Mesenteric fat pad (tissue), 1 donor: ENCODE results near the gene KRTAP5-4. TPM values are rescaled to one million over a fixed set of nuclear protein-coding genes. Genes with fewer than 3 reads are reported as not detected.
"Not testable (repeated sequence)": the region's sequence is repeated elsewhere in the genome, so short reads cannot be mapped to it uniquely, and the experiment has no call there.

ENCODE experiments used
- DNase-seq: peaks from one replicate; pipeline ENCODE4 v3.0.0-alpha.2; 2020; ENCODE audit warnings: low spot score
- total RNA-seq: library from RNA; stranded (reverse); fragmentation: NEBNext Ultra II Directional; extraction: Animal tissue kit (Norgen Biotek cat#: 25700); gene quantifications from one replicate; pipeline ENCODE4 v1.2.1, GENCODE V29; 2021
- donor health status: DM: yes; HTN: yes; CAD: no.

Gene KRTAP5-4
- total RNA-seq, 1 donor from 2014 or later = not detected

DNA sequence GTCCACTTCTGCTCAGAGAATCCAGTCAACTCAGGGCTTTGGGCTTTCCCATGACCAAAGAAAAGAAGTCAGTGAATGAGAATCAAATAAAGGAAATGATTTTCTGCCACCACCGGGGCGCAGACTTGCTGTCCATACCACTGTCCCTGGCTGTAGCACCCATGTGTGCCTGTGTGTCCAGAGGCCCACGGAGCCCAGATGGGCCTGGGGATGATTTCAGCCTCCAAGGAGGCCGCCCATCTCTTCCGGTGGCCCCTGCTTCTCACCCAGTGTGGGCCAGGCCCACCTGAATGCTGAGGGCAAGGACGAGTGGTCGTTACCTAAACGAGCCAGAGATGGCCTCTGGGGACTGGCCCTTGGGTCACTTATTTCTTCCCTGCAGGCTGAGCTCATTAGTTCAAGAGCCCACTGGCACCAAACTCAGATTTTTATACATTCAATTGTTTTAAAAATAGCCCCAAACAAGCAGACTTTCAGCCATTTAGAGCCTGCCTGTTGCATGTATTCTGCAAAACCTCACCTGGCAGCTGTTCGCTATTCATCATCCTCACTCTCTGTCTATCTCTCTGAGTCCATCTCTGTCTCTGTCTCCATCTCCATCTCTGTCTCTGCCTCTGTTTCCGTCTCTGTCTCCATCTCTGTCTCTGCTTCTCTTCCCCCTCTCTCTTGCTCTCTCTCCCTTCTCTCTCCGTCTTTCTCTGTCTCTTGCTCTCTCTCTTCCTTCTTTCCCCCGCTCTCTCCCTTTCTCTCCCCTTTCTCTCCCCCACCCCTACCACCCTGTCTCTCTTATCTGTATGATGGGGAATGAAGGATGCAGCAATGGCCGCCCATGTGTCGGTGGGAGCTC, 31.8 kb upstream of the KRTAP5-4 start:
- peak; percentile 51 for DNase-seq

DNA sequence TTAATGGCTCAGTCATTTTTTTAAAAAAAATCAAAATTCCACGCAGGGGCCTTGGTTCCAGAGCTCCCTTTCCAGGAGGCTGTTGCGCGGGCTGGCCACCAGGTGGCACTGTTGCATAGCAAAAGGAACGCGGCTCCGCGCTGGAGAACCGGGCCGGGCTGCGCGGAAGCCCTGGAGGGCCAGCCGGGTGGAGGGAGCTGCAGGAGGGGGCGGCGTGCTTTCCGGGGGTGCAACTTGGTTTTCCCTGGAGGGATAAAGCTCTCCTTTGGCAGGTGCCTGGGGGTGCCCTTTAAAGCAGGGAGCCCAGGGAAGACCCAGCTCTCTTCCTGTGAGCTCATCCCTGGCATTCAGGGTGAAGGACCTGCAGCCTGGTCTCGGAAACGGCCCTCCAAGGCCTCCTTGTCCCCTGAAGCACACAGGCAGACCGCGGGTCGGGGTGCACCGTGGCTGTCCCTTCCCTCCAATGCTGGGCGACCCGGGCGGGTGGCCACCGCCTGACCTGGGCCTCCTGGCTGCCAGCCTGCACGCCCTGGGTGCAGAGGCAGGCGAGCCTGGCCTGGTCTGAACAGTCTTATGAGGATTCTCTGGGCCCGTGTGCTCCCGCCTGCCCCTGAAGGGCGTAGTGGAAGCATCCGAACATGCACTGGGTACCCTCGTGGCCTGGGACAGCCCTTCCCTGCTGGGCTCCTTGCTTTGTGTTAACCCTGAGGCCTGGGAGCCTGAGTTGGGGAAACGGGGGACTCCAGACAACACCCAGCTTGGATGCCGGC, 31.0 kb upstream of the KRTAP5-4 start:
- peak; percentile 96 for DNase-seq

- DNase-seq = no peak
Observed at GRCh38 chr11:1652442-1652770, 30.5 kb upstream of the KRTAP5-4 start.

- DNase-seq = peak; percentile 82
Observed at GRCh38 chr11:1652026-1652425, 30.1 kb upstream of the KRTAP5-4 start.

GRCh38 chr11:1651411-1651980, 29.6 kb upstream of the KRTAP5-4 start:
- peak; percentile 39 for DNase-seq

- no peak for DNase-seq
Observed at GRCh38 chr11:1650918-1651262, 29.0 kb upstream of the KRTAP5-4 start.

- no peak for DNase-seq
Observed at GRCh38 chr11:1650034-1650917, 28.3 kb upstream of the KRTAP5-4 start.

- DNase-seq = no peak
Observed at GRCh38 chr11:1648653-1649420, 26.9 kb upstream of the KRTAP5-4 start.

GRCh38 chr11:1647901-1648652, 26.1 kb upstream of the KRTAP5-4 start:
- DNase-seq = no peak

GRCh38 chr11:1646540-1646939, 24.6 kb upstream of the KRTAP5-4 start:
- not testable (repeated sequence) for DNase-seq

DNA sequence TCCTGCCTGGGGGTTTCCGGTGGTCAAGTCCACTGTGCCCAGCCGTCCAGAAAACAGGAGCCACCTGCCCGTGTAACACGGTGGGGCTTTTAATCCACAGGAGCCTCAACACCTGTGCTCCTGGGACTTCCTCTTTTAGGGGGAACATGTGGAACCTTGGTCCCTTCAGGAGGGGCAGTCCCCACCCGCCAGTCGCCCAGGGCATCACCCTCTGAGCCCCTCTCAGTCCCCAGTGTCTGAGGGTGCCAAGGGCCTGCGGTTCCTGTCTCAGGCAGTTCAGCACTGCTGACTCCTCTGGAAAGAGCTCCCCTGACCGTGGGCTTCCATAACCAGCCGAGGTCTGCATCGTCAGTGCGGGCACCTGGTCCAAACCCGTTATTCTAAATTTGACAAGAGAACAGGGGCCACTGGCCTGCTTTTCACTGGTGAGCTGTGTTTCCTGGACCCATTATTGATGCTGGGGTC, 23.5 kb upstream of the KRTAP5-4 start:
- DNase-seq = no peak

GRCh38 chr11:1644601-1645356, 22.8 kb upstream of the KRTAP5-4 start:
- DNase-seq = no peak

DNA sequence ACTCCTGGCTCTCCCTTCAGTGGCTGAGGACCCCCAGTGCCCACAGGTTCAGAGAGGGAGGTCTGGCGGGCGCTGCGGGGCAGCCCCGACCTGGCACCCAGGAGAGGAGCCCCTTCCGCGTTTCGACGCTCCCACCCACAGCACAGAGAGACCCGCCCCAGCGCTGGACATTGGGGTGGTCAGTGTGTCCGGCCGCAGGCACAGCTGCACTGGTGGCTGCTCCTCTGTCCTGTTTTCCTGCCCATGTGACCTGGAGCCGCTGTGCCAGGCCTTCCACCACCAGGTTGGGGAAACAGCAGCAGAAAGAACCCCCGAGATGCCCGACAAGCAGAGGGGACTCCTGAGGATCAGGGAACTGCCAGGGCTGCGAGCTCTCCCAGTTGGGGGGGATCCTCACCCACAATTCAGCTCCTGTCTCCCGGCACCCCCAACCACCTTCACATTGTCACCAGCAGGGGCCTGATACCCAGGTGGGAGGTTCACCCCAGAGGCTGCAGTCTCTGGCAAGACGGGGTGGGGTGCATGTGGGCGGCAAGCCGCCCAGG, 21.3 kb upstream of the KRTAP5-4 start:
- DNase-seq = no peak

DNA sequence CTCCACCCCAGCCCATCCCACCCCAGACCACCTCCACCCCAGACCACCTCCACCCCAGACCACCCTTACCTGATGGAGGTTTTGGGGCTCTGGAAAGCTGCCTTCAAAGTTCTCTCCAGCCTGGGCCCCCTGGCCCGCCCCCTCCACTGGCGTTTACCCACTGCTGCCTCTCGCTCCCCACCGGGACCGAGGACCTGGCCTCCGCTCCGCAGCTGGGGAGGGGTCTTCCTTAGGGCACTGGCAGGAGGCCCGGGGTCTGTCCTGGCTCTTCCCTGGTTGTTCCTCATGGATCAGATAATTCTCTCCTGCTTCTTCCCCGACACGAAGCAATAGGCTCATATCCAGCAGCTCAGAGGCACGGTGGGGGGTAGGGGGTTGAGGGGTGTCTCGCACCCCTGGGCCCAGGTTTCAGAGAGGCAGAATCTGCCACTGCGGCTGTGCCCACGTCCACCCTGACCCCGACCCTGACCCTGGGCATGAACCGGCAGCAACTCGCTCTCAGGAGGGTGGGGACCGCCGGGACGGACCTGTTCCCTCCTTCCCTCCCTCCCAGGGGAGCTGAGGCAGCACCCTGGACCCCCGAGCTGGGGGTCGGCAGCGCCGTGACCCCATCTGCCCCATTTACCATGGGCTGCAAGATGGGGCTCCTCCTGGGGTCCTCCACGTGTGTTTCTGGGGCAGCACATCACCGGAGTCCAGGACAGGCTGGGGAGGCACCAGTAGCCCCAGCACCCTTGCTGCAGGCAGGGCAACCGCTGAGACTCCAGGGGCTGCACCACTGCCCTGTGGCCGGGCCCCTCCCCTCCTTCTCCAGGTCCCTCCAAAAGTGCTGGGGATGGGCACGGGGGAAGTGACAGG, 20.6 kb upstream of the KRTAP5-4 start:
- DNase-seq = no peak

DNA sequence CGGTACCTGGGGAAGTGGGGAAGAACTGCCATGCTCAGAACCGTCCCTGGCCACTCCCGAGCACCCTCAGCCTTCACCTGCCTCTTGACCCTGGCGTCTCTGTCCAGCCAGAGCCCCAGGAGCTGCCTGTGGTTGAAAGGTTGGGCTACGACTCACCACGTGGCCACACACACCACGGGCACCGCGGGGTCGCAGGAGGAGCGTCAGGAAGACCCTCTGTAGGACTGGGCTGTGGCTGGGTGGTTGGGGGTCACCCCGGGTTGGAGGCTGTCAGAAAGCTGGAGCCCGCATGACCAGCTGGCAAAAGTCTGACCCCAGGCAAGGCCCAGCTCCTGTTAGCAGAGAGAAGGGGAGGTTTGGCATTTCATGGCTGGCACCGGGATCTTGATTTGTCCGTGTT, 19.2 kb upstream of the KRTAP5-4 start:
- DNase-seq = no peak

DNA sequence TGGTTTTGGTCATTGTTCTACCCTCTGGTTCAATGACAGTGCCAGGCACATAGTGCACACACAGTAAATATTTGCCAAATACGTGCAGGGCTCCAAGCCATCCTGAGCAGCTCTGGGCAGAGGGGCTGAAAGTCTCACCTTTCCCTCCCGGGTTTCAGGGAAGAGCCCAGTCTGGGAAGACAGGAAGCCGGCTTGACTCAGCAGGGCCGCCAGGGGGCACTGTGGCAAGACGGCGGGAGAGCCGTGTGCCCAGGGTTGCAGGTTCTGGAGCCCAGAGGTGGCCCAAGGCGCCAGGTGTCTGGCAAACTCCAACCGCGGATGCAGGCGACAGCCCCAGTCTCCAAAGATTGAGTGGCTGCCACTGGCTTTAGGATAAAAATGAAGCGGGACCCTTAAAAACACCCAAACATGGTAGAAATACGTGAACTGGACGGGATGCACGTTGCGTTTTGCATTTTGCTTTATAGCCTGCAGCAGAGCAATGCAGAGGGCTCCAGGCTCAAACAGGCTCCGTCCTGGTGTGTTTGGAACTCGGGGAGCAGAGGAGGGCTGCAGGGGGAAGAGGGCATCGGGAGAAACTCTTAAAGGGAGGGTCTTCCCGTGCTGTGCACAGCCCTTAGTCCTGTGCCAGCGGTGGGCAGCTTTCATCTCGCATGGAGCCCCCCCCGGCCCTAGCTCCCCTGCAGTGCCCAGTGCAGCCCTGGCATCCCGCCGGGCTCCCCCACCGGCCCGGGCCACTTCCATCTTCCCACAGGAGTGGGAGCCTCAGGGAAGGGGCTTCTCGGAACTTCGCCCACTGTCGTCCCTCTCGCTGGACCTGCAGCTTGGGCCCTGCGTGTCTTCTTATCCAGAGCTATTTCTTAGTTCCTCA, 18.4 kb upstream of the KRTAP5-4 start:
- DNase-seq = no peak

- no peak for DNase-seq
Observed at GRCh38 chr11:1639666-1640065, 17.7 kb upstream of the KRTAP5-4 start.
